Kidney (tissue), 14 donors: ENCODE measurements around the gene PLA2G6. TPM values are rescaled to one million over a fixed set of nuclear protein-coding genes. Genes with fewer than 3 reads are reported as not detected.

Experiments
- DNase-seq, 5 donors: peaks; one replicate each; pipeline ENCODE4 v3.0.0-alpha.2; 2013 to 2020
- FAIRE-seq: peaks from 2 replicates; lab custom pipeline; 2012; peaks lifted over from hg19 to GRCh38; lab: Jason Lieb, UNC
- H3K27ac ChIP-seq, 2 donors: one replicate each; pipeline ENCODE4 v1.7.0; 2013; ENCODE audit warnings: low read depth in 2 of 2, low read length in 2 of 2, inconsistent platforms in 1 of 2
- H3K27me3 ChIP-seq: one replicate; pipeline ENCODE4 v1.7.1; 2013; ENCODE audit warnings: low read length, inconsistent platforms; ENCODE audit not compliant: control insufficient read depth, insufficient read depth
- H3K36me3 ChIP-seq, 3 donors: one replicate each; pipeline versions ENCODE4 v1.7.0 to v1.7.1; 2013; ENCODE audit warnings: low read length in 3 of 3, control low read depth in 1 of 3, inconsistent platforms in 1 of 3; ENCODE audit not compliant: insufficient read depth in 3 of 3, control insufficient read depth in 2 of 3
- H3K4me1 ChIP-seq, 3 donors: one replicate each; pipeline versions ENCODE4 v1.7.0 to v1.7.1; 2013; ENCODE audit warnings: low read length in 3 of 3, inconsistent platforms in 1 of 3, low read depth in 1 of 3; ENCODE audit not compliant: control insufficient read depth in 2 of 3, insufficient read depth in 2 of 3
- H3K4me3 ChIP-seq, 3 donors: one replicate each; pipeline versions ENCODE4 v1.7.0 to v1.8.1; 2013; ENCODE audit warnings: low read length in 3 of 3, control low read depth in 1 of 3, inconsistent platforms in 1 of 3
- H3K9ac ChIP-seq, 3 donors: one replicate each; pipeline versions ENCODE4 v1.7.0 to v1.7.1; 2013; ENCODE audit warnings: low read length in 3 of 3, control low read depth in 1 of 3, inconsistent platforms in 1 of 3
- H3K9me3 ChIP-seq, 3 donors: one replicate each; pipeline versions ENCODE4 v1.7.0 to v1.7.1; 2013; ENCODE audit warnings: low read length in 3 of 3, control low read depth in 1 of 3, inconsistent platforms in 1 of 3; ENCODE audit not compliant: control insufficient read depth in 2 of 3, insufficient read depth in 1 of 3
- CTCF ChIP-seq: IDR thresholded peaks from 3 replicates; pipeline ENCODE4 v1.5.1; 2012; ENCODE audit warnings: mild to moderate bottlenecking, moderate library complexity, borderline replicate concordance; ENCODE audit not compliant: insufficient read depth; ENCODE audit errors: extremely low read depth
- intact Hi-C: fragments of 100-400 bp; cut with DNase I; formaldehyde crosslinking; loops from one replicate; pipeline ENCODE4 v1.11.1; 2022
- polyA plus RNA-seq: library from polyadenylated mRNA; stranded (reverse); fragments of 350-450 nt; fragmentation: Illumina TruSeq; extraction: RNeasy Lipid Tissue Mini Kit (QIAGEN cat#74804); gene quantifications from one replicate; pipeline ENCODE4 v1.2.3, GENCODE V29; 2014; ENCODE audit warnings: low read depth, low replicate concordance; ENCODE audit not compliant: insufficient read depth
- total RNA-seq: library from RNA; stranded (reverse); fragmentation: NEBNext Ultra II Directional; extraction: Animal tissue kit (Norgen Biotek cat#: 25700); gene quantifications from one replicate; pipeline ENCODE4 v1.2.1, GENCODE V29; 2021
- donor health status: control.
- donor health status: control.
- donor health status: control.
- donor health status: control.
- donor health status: control.
- donor health status: DM: yes; HTN: yes; CAD: no.
- donor health status: Normal renal cell carcinoma (clear cell type).

The PLA2G6 gene
- total and polyA plus RNA-seq, 2 donors from 2014 or later: 26.6 to 61.6 TPM

DNA sequence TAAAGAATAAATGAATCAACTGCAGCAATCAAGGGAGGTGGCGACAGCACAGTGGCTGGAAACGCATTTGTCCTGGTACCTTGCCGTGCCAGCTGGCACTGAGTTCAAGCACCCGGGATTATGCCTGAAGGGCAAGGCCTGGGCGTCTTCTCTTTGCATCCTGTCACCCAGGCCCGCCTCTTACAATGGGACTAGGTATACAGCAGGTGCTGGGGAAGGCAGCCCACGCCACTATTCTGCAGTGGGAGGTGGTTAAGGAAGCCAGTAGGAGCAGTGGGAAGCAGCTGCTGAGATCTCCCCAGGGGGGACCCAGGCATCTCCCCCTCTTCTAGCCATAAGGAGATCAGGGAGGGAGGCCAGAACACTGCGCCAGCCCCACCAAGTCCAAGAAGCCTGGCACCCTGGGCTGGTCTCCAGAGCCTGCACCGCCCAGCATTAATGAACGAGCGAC, 55.9 kb downstream of the PLA2G6 start:
- Histone ChIP-seq H3K9ac (no peak overlapping the region), H3K27me3 (no peaks in the 10 kb centered on the region), H3K36me3 (peaks cover 0 to 18% (median 5%) of the 10 kb centered on the region in 3 donors), H3K9me3 (no peaks in the 10 kb centered on the region), H3K4me1 (no peaks in the 10 kb centered on the region), H3K27ac (no peak overlapping the region), H3K4me3 (no peak overlapping the region)
- FAIRE-seq (no peak), DNase-seq (peak in 1 of 5 donors; percentile 49)
- TF ChIP-seq CTCF: no peak
- intact Hi-C loops: no loop called here

GRCh38 chr22:38125038-38125610, 56.5 kb downstream of the PLA2G6 start:
- TF ChIP-seq CTCF: no peak
- peak in 1 of 5 donors; percentile 52 for DNase-seq
- no peaks in the 10 kb centered on the region for H3K4me1 ChIP-seq
- H3K9me3 ChIP-seq: no peaks in the 10 kb centered on the region
- H3K27ac ChIP-seq: no peak overlapping the region
- H3K27me3 ChIP-seq: no peaks in the 10 kb centered on the region
- intact Hi-C loops: no loop called here
- no peak for FAIRE-seq
- H3K9ac ChIP-seq: no peak overlapping the region
- peaks cover 0 to 18% (median 5%) of the 10 kb centered on the region in 3 donors for H3K36me3 ChIP-seq
- no peak overlapping the region for H3K4me3 ChIP-seq

DNA sequence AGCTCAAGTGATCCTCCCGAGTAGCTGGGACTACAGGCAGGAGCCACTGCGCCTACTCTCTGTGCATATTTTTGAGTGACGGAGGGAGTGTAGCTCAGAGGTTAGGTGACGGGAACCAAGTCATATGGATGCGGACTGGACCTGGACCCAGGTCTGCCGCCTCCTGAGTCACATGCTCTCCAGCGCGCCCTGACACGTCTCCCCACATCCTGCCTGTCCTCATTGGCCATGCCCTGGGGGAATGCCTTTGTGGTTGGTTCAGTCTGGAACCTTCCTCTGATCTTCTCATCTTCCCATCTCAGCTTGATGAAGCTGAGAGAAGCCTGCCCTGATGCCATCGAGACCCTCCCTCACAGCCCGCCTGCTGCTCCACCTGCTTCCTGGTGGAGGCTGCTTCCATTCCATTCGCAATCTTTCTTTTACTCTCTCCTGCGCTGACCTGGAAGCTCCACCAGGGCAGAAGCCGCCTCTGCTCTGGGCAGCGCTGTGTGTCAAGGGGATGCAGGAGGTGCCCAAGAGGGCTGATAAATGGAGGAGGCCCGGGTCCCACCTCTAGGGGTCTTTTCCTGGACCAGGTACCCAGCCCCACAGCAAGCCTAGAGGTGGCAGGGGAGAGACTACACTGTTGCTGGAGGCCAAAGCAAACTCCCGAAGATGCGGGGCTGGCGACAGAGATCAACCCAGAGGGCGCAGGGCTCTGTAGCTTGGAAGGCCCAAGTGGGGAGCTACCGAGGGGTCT, 57.2 kb downstream of the PLA2G6 start:
- H3K36me3 ChIP-seq: peaks cover 0 to 18% (median 2%) of the 10 kb centered on the region in 3 donors
- intact Hi-C loops: no loop called here
- H3K4me3 ChIP-seq: no peak overlapping the region
- H3K4me1 ChIP-seq: no peaks in the 10 kb centered on the region
- H3K27ac ChIP-seq: no peak overlapping the region
- H3K9me3 ChIP-seq: no peaks in the 10 kb centered on the region
- peak in 1 of 5 donors; percentile 53 for DNase-seq
- no peak for TF ChIP-seq CTCF
- no peaks in the 10 kb centered on the region for H3K27me3 ChIP-seq
- no peak overlapping the region for H3K9ac ChIP-seq
- FAIRE-seq: no peak
